H9 (cell line): ENCODE results near the gene OR51V1. TPM values are rescaled to one million over a fixed set of nuclear protein-coding genes. Genes with fewer than 3 reads are reported as not detected.

Source experiments
- DNase-seq: peaks from one replicate; pipeline ENCODE4 v3.0.0-alpha.2; 2017
- H2AFZ ChIP-seq: one replicate; pipeline ENCODE4 v1.6.1; 2013; ENCODE audit warnings: mild to moderate bottlenecking, low read length, control low read depth, moderate library complexity
- H2AK5ac ChIP-seq: 2 replicates; pipeline ENCODE4 v1.6.1; 2013; ENCODE audit warnings: low read length, control low read depth, mixed read lengths; ENCODE audit not compliant: insufficient read length
- H2BK120ac ChIP-seq: one replicate; pipeline ENCODE4 v1.6.1; 2013; ENCODE audit warnings: low read depth, mild to moderate bottlenecking, low read length, control low read depth, inconsistent platforms; ENCODE audit not compliant: poor library complexity, severe bottlenecking
- H2BK12ac ChIP-seq: 2 replicates; pipeline ENCODE4 v1.6.1; 2013; ENCODE audit warnings: low read length, control low read depth, mixed read lengths, low read depth; ENCODE audit not compliant: insufficient read length
- H2BK15ac ChIP-seq: 2 replicates; pipeline ENCODE4 v1.6.1; 2013; ENCODE audit warnings: low read depth, low read length, control low read depth
- H2BK20ac ChIP-seq: one replicate; pipeline ENCODE4 v1.6.1; 2013; ENCODE audit warnings: low read depth, mild to moderate bottlenecking, low read length, control low read depth, inconsistent platforms; ENCODE audit not compliant: poor library complexity, severe bottlenecking
- H2BK5ac ChIP-seq: 2 replicates; pipeline ENCODE4 v1.6.1; 2013; ENCODE audit warnings: low read length, control low read depth, mixed read lengths; ENCODE audit not compliant: insufficient read length
- H3K14ac ChIP-seq: 2 replicates; pipeline ENCODE4 v1.6.1; 2013; ENCODE audit warnings: low read length, control low read depth; ENCODE audit not compliant: insufficient read depth
- H3K18ac ChIP-seq: 2 replicates; pipeline ENCODE4 v1.6.1; 2013; ENCODE audit warnings: low read depth, mild to moderate bottlenecking, mixed read lengths, low read length, control low read depth; ENCODE audit not compliant: insufficient read length
- H3K23ac ChIP-seq: 2 replicates; pipeline ENCODE4 v1.6.1; 2013; ENCODE audit warnings: low read length, control low read depth, mixed read lengths, low read depth; ENCODE audit not compliant: insufficient read length
- H3K23me2 ChIP-seq: 2 replicates; pipeline ENCODE4 v1.6.1; 2013; ENCODE audit warnings: low read depth, mild to moderate bottlenecking, mixed read lengths, low read length, control low read depth; ENCODE audit not compliant: insufficient read length, poor library complexity, severe bottlenecking
- H3K27ac ChIP-seq: 2 replicates; pipeline ENCODE4 v1.5.1; 2013; ENCODE audit warnings: low read length, control low read depth, mixed read lengths, low read depth; ENCODE audit not compliant: insufficient read length
- H3K27me3 ChIP-seq: 2 replicates; pipeline ENCODE4 v1.6.1; 2013; ENCODE audit warnings: low read length, control low read depth, inconsistent platforms; ENCODE audit not compliant: insufficient read depth
- H3K4ac ChIP-seq: 2 replicates; pipeline ENCODE4 v1.6.1; 2013; ENCODE audit warnings: low read depth, mild to moderate bottlenecking, control low read depth, inconsistent platforms, low read length, moderate library complexity
- H3K4me1 ChIP-seq: 2 replicates; pipeline ENCODE4 v1.6.1; 2013; ENCODE audit warnings: low read length, control low read depth, inconsistent platforms; ENCODE audit not compliant: insufficient read depth
- H3K4me2 ChIP-seq: 2 replicates; pipeline ENCODE4 v1.6.1; 2013; ENCODE audit warnings: low read length, control low read depth, mixed read lengths; ENCODE audit not compliant: insufficient read length, insufficient read depth
- H3K56ac ChIP-seq: 2 replicates; pipeline ENCODE4 v1.6.1; 2013; ENCODE audit warnings: low read depth, mild to moderate bottlenecking, mixed read lengths, low read length, control low read depth; ENCODE audit not compliant: insufficient read length
- H3K79me1 ChIP-seq: 2 replicates; pipeline ENCODE4 v1.6.1; 2013; ENCODE audit warnings: low read depth, mild to moderate bottlenecking, moderate library complexity, low read length, control low read depth, inconsistent platforms; ENCODE audit not compliant: insufficient read depth, poor library complexity, severe bottlenecking
- H3K79me2 ChIP-seq: 2 replicates; pipeline ENCODE4 v1.6.1; 2013; ENCODE audit warnings: low read length, control low read depth, inconsistent platforms; ENCODE audit not compliant: insufficient read depth
- H3K9ac ChIP-seq: 2 replicates; pipeline ENCODE4 v1.6.1; 2013; ENCODE audit warnings: low read length, control low read depth, mixed read lengths; ENCODE audit not compliant: insufficient read length; ENCODE audit errors: extremely low read depth
- H3K9me3 ChIP-seq: one replicate; pipeline ENCODE4 v1.6.1; 2013; ENCODE audit warnings: low read depth, low read length, inconsistent platforms; ENCODE audit not compliant: control insufficient read depth
- H3T11ph ChIP-seq: one replicate; pipeline ENCODE4 v1.6.1; 2013; ENCODE audit warnings: mild to moderate bottlenecking, low read length, control low read depth, inconsistent platforms
- H4K20me1 ChIP-seq: one replicate; pipeline ENCODE4 v1.6.1; 2013; ENCODE audit not compliant: control insufficient read depth, insufficient read length, insufficient read depth
- H4K5ac ChIP-seq: 2 replicates; pipeline ENCODE4 v1.6.1; 2013; ENCODE audit warnings: low read depth, mild to moderate bottlenecking, mixed read lengths, low read length, control low read depth; ENCODE audit not compliant: insufficient read length
- H4K8ac ChIP-seq: replicated peaks from 2 replicates; pipeline ENCODE4 v1.6.1; 2013; ENCODE audit warnings: low read length, control low read depth, mixed read lengths, low read depth; ENCODE audit not compliant: insufficient read length
- H4K91ac ChIP-seq: 2 replicates; pipeline ENCODE4 v1.6.1; 2013; ENCODE audit warnings: low read depth, mild to moderate bottlenecking, moderate library complexity, mixed read lengths, low read length, control low read depth; ENCODE audit not compliant: insufficient read length
- H3K27ac Mint-ChIP-seq, 3 experiments: 2 replicates in 2 of 3; 3 replicates in 1 of 3; pipeline ENCODE4 v1.8.0; 2020 to 2021; ENCODE audit warnings: mixed read lengths in 3 of 3, mild to moderate bottlenecking in 1 of 3, moderate library complexity in 1 of 3
- H3K27me3 Mint-ChIP-seq: 2 replicates; pipeline ENCODE4 v1.8.0; 2021; ENCODE audit warnings: low read depth, mild to moderate bottlenecking, moderate library complexity, mixed read lengths
- H3K36me3 Mint-ChIP-seq, 3 experiments: 2 replicates in 2 of 3; 3 replicates in 1 of 3; pipeline ENCODE4 v1.8.0; 2020 to 2021; ENCODE audit warnings: low read depth in 3 of 3, mixed read lengths in 3 of 3; ENCODE audit not compliant: insufficient read depth in 1 of 3
- H3K4me1 Mint-ChIP-seq, 2 experiments: 2 replicates each; pipeline ENCODE4 v1.8.0; 2020; ENCODE audit warnings: mixed read lengths in 2 of 2
- H3K4me3 Mint-ChIP-seq, 2 experiments: 2 replicates in 1 of 2; 3 replicates in 1 of 2; pipeline ENCODE4 v1.8.0; 2020 to 2021; ENCODE audit warnings: mild to moderate bottlenecking in 2 of 2, mixed read lengths in 2 of 2, moderate library complexity in 1 of 2
- H3K9me3 Mint-ChIP-seq, 2 experiments: 2 replicates in 1 of 2; 3 replicates in 1 of 2; pipeline ENCODE4 v1.8.0; 2020; ENCODE audit warnings: mild to moderate bottlenecking in 2 of 2, mixed read lengths in 2 of 2, moderate library complexity in 1 of 2
- WGBS: extraction: QIAGEN DNeasy Blood & Tissue Kit; methylation state at CpG from one replicate; pipeline ENCODE4 v1.1.7; 2013; ENCODE audit warnings: missing lambda C conversion rate, low lambda C conversion rate, mixed read lengths; ENCODE audit not compliant: insufficient read length; ENCODE audit errors: extremely low coverage; 5-methylcytosine and 5-hydroxymethylcytosine counted together
- total RNA-seq: library from RNA; stranded (reverse); gene quantifications from 2 replicates; pipeline ENCODE4 v1.2.1, GENCODE V29; 2021
- TF ChIP-seq, protein P1 (sequence below): fragments of 200-600 bp; sonication (generic); conservative IDR thresholded peaks from 3 replicates; pipeline ENCODE4 v1.8.0; 2021; ENCODE audit warnings: antibody characterized with exemption, mild to moderate bottlenecking

The OR51V1 gene
- total RNA-seq, 1 experiment from 2014 or later: not detected

DNA sequence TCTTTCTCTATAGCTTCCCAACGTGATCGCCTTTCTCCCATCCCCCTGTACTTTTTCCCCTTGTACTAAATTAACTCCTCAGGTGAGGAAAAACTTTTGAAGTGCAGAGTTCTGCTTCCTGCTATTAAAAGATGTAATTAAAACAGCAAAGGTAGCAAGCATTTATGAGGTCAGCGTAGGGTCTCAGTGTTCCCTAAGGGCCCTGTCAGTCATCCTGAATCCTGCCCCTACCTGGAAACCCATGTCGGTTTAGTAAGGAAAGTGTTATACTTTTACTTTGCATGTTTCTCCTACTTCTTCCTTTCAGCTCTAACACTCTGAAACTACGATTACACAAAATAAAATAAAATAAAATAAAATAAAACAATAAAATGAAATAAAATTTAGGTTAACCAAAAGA, 27.6 kb upstream of the OR51V1 start:
- Histone ChIP-seq H3K9me3 (no peaks in the 10 kb centered on the region), H2AK5ac (no peak overlapping the region), H3T11ph (no peak overlapping the region), H2BK5ac (no peak overlapping the region), H3K4me1 (no peaks in the 10 kb centered on the region), H4K5ac (no peak overlapping the region), H2BK12ac (no peak overlapping the region), H3K4ac (no peak overlapping the region), H4K20me1 (no peaks in the 10 kb centered on the region), H3K23ac (no peak overlapping the region), H3K79me2 (no peaks in the 10 kb centered on the region), H3K23me2 (no peaks in the 10 kb centered on the region), H3K27ac (no peak overlapping the region), H4K8ac (no peak overlapping the region), H4K91ac (no peak overlapping the region), H3K27me3 (no peaks in the 10 kb centered on the region), H2BK15ac (no peak overlapping the region), H3K4me2 (no peak overlapping the region), H3K79me1 (no peaks in the 10 kb centered on the region), H2BK20ac (no peak overlapping the region), H3K14ac (no peak overlapping the region), H2AFZ (no peak overlapping the region), H2BK120ac (no peak overlapping the region), H3K9ac (no peak overlapping the region), H3K56ac (no peak overlapping the region), H3K18ac (no peak overlapping the region)
- Mint-ChIP-seq H3K27ac (no peak overlapping the region), H3K36me3 (no peaks in the 10 kb centered on the region), H3K4me3 (no peak overlapping the region), H3K27me3 (no peaks in the 10 kb centered on the region), H3K9me3 (no peaks in the 10 kb centered on the region), H3K4me1 (no peaks in the 10 kb centered on the region)
- WGBS: 100% methylated on average over 2 of the region's 5 CpGs
- DNase-seq: no peak
- TF ChIP-seq, protein P1, sequence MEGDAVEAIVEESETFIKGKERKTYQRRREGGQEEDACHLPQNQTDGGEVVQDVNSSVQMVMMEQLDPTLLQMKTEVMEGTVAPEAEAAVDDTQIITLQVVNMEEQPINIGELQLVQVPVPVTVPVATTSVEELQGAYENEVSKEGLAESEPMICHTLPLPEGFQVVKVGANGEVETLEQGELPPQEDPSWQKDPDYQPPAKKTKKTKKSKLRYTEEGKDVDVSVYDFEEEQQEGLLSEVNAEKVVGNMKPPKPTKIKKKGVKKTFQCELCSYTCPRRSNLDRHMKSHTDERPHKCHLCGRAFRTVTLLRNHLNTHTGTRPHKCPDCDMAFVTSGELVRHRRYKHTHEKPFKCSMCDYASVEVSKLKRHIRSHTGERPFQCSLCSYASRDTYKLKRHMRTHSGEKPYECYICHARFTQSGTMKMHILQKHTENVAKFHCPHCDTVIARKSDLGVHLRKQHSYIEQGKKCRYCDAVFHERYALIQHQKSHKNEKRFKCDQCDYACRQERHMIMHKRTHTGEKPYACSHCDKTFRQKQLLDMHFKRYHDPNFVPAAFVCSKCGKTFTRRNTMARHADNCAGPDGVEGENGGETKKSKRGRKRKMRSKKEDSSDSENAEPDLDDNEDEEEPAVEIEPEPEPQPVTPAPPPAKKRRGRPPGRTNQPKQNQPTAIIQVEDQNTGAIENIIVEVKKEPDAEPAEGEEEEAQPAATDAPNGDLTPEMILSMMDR: no peak
